Tibial artery (tissue), 4 donors: ENCODE measurements around the gene ARL13B.
A peak's percentile ranks its signal among the peaks of the same experiment; 100 is the strongest.

Source experiments
- DNase-seq, 2 donors: peaks; one replicate each; pipeline ENCODE4 v3.0.0-alpha.2; 2019
- H3K27ac ChIP-seq, 2 donors: fragments of 200-600 bp; sonication (generic) in 1 of 2; 1 replicate in 1 of 2; 2 replicates in 1 of 2; pipeline ENCODE4 v1.5.1; 2018 to 2019; ENCODE audit warnings: mild to moderate bottlenecking in 1 of 2
- H3K27me3 ChIP-seq, 2 donors: fragments of 200-600 bp; sonication (generic) in 1 of 2; one replicate each; pipeline versions ENCODE4 v1.5.1 to v1.6.0; 2016 to 2019
- H3K36me3 ChIP-seq, 3 donors: fragments of 200-600 bp; sonication (generic) in 2 of 3; one replicate each; pipeline ENCODE4 v1.5.1; 2016 to 2019; ENCODE audit warnings: mild to moderate bottlenecking in 2 of 3
- H3K4me1 ChIP-seq, 4 donors: fragments of 200-600 bp; sonication (generic) in 2 of 4; 1 replicate in 3 of 4; 2 replicates in 1 of 4; pipeline ENCODE4 v1.5.1; 2016 to 2019
- H3K4me3 ChIP-seq, 2 donors: fragments of 200-600 bp; sonication (generic) in 1 of 2; 1 replicate in 1 of 2; 2 replicates in 1 of 2; pipeline ENCODE4 v1.5.1; 2018 to 2019; ENCODE audit warnings: mild to moderate bottlenecking in 2 of 2
- H3K9me3 ChIP-seq, 3 donors: fragments of 200-600 bp; sonication (generic) in 1 of 3; one replicate each; pipeline ENCODE4 v1.5.1; 2016 to 2019
- intact Hi-C: fragments of 100-400 bp; cut with DNase I; formaldehyde crosslinking; loops from one replicate; pipeline ENCODE4 v1.15.0; 2023; ENCODE audit warnings: low total_unique reads
- TF ChIP-seq, protein P1 (sequence below), 2 experiments: fragments of 200-600 bp in 1 of 2; fragments of 450-650 bp in 1 of 2; IDR thresholded peaks; one replicate each; pipeline ENCODE4 v1.5.1; 2017 to 2019; ENCODE audit warnings: antibody characterized with exemption in 2 of 2, mild to moderate bottlenecking in 1 of 2, moderate library complexity in 1 of 2

Gene ARL13B

DNA sequence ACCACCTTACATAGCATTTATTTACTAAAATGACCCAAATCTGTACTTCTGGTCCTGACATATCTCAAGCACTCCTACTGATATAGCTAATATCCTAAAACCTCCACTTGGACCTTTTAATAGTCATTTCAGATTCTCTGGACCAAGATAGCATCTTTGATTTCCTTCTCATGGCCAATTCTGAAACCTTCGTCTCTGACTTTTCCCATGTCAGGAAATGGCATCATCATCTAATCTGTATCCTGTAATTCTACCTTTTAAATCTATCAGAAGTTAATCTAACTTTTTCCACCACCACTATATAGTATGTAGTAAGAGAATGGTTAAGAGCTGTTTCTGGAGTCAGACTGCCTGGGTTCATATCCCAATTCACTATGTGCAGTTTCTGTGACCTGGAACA is 32.2 kb downstream of the ARL13B start:
- TF ChIP-seq, protein P1, sequence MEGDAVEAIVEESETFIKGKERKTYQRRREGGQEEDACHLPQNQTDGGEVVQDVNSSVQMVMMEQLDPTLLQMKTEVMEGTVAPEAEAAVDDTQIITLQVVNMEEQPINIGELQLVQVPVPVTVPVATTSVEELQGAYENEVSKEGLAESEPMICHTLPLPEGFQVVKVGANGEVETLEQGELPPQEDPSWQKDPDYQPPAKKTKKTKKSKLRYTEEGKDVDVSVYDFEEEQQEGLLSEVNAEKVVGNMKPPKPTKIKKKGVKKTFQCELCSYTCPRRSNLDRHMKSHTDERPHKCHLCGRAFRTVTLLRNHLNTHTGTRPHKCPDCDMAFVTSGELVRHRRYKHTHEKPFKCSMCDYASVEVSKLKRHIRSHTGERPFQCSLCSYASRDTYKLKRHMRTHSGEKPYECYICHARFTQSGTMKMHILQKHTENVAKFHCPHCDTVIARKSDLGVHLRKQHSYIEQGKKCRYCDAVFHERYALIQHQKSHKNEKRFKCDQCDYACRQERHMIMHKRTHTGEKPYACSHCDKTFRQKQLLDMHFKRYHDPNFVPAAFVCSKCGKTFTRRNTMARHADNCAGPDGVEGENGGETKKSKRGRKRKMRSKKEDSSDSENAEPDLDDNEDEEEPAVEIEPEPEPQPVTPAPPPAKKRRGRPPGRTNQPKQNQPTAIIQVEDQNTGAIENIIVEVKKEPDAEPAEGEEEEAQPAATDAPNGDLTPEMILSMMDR (IDR thresholded peaks at IDR 0.05), result no peak

DNA sequence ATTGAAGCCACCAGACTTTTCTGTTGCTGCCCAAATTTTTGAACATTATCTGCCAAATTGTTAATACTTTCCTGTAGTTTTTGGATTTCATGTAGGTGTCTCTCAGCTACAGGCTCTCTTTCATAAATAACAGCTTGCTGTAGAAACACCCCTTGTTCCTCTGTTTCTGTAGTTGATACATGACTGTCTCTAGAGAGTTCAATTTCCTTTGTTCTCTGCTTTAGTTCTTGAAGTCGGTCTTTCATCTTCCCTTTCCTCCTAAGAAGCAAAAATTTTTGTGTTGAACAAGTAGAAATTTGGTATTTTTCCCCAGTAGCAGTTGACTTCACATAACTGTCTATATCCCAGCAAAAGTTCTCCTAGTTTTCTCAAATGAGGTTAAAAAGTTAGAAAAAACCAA is 35.1 kb downstream of the ARL13B start:
- intact Hi-C loops, result no loop called here
- no peak for DNase-seq
- Histone ChIP-seq H3K4me1 (no peaks in the 10 kb centered on the region), H3K27me3 (no peaks in the 10 kb centered on the region), H3K9me3 (no peaks in the 10 kb centered on the region), H3K36me3 (no peaks in the 10 kb centered on the region), H3K27ac (no peak overlapping the region), H3K4me3 (no peak overlapping the region)
- TF ChIP-seq, protein P1 (IDR thresholded peaks at IDR 0.05), result no peak

More for the DNA sequence above, 32.2 kb downstream of the ARL13B start:
- no peak overlapping the region for H3K27ac ChIP-seq
- H3K4me3 ChIP-seq, result no peak overlapping the region
- H3K4me1 ChIP-seq, result no peaks in the 10 kb centered on the region
- intact Hi-C loops, result no loop called here
- DNase-seq, result no peak
- H3K27me3 ChIP-seq, result no peaks in the 10 kb centered on the region
- no peaks in the 10 kb centered on the region for H3K9me3 ChIP-seq
- H3K36me3 ChIP-seq, result no peaks in the 10 kb centered on the region

DNA sequence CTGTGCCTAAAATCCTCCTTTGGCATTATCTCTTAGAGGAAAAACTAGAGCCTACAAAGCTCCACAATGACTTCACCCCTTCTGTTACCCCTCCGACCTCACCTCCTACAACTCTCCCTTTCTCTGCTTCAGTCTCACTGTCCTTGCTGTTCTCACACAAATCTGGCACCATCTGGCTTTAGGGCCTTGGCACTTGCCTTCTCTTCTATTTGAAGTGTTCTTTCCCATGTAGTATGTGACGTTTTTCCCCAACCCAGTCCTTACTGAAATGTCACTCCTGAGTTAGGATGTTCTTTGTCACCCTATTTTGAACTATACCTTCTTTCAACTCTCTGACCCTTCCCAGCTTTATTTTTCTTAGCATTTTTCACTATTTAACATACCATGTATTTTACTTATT is 39.7 kb downstream of the ARL13B start:
- intact Hi-C loops, result no loop called here
- H3K4me3 ChIP-seq, result no peak overlapping the region
- H3K9me3 ChIP-seq, result no peaks in the 10 kb centered on the region
- peaks cover 0 to 10% (median 0%) of the 10 kb centered on the region in 4 donors for H3K4me1 ChIP-seq
- H3K36me3 ChIP-seq, result peaks cover 0 to 3% (median 0%) of the 10 kb centered on the region in 3 donors
- TF ChIP-seq, protein P1 (IDR thresholded peaks at IDR 0.05), result no peak
- H3K27me3 ChIP-seq, result no peaks in the 10 kb centered on the region
- no peak for DNase-seq
- H3K27ac ChIP-seq, result no peak overlapping the region

DNA sequence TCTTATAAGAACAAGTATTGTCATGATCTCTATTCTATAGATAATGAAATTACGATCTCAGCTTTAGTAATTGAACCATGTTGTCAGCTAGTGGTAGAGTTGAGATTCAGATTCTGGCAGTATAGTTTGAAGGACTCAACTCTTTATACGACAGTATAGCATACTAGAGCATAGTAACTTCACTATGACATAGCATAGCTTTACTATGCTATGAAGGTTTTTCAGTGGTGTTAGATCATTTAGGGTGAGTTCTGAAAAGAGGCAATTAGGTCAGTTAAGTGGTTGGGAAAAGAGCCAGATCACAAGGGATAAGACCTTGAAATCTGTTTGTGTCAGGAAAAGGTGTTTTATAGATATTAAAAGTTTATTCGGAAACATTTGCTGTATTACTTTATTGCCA is 40.3 kb downstream of the ARL13B start:
- TF ChIP-seq, protein P1 (IDR thresholded peaks at IDR 0.05), result no peak
- H3K27me3 ChIP-seq, result no peaks in the 10 kb centered on the region
- H3K4me1 ChIP-seq, result peaks cover 0 to 12% (median 0%) of the 10 kb centered on the region in 4 donors
- no peak for DNase-seq
- peaks cover 0 to 3% (median 0%) of the 10 kb centered on the region in 3 donors for H3K36me3 ChIP-seq
- no peak overlapping the region for H3K27ac ChIP-seq
- intact Hi-C loops, result no loop called here
- H3K4me3 ChIP-seq, result no peak overlapping the region
- no peaks in the 10 kb centered on the region for H3K9me3 ChIP-seq

DNA sequence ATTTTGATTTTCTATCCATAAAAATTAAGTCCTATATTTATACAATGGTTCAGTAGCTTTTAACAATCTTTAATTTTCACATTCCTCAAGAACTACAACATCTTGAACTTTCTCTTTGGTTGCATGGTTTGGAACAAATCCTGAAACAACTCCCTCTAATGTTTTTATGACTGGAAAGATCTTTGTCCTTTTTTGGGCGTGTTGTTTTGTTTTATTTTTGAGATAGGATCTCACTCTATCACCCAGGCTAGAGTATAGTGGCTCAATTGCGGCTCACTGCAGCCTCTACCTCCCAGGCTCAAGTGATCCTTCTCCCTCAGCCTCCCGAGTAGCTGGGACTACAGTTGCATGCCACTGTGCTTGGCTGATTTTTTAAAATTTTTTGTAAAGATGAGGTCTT is 44.4 kb downstream of the ARL13B start:
- H3K36me3 ChIP-seq, result peaks cover 0 to 3% (median 0%) of the 10 kb centered on the region in 3 donors
- intact Hi-C loops, result no loop called here
- DNase-seq, result no peak
- TF ChIP-seq, protein P1 (IDR thresholded peaks at IDR 0.05), result no peak
- peak overlapping the region; percentile 50 to 52 for H3K27ac ChIP-seq
- H3K4me1 ChIP-seq, result peaks cover 0 to 22% (median 0%) of the 10 kb centered on the region in 4 donors
- H3K4me3 ChIP-seq, result peak overlapping the region; percentile 4 to 15
- no peaks in the 10 kb centered on the region for H3K27me3 ChIP-seq
- no peaks in the 10 kb centered on the region for H3K9me3 ChIP-seq

DNA sequence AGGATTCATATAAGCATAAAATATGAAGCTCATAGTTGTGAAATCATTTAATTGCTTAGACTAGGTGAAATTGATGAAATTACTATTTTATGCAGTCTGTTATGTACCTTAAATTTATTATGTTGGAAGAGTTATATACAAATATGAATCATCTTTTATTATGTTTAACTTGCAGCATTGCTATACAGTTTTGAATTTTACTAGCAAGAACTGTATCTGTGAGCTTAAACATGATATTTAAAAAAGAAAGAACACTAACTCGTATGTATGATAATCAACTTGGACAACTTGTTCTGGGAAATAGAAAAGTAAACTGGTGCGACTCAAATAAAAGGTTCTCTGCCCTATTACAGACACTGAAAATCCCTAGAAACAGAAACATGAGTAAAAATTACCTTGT is 46.7 kb downstream of the ARL13B start:
- Histone ChIP-seq H3K27me3 (no peaks in the 10 kb centered on the region), H3K9me3 (no peaks in the 10 kb centered on the region), H3K4me3 (no peak overlapping the region), H3K36me3 (peaks cover 0 to 3% (median 0%) of the 10 kb centered on the region in 3 donors), H3K4me1 (peaks cover 0 to 22% (median 0%) of the 10 kb centered on the region in 4 donors), H3K27ac (no peak overlapping the region)
- intact Hi-C loops, result no loop called here
- DNase-seq, result no peak
- TF ChIP-seq, protein P1 (IDR thresholded peaks at IDR 0.05), result no peak
